DMS79 (cell line): Measurements from ENCODE around the gene OAF.
A peak's percentile ranks its signal among the peaks of the same experiment; 100 is the strongest.
"Not testable (repeated sequence)": the region's sequence is repeated elsewhere in the genome, so short reads cannot be mapped to it uniquely, and the experiment has no call there.

Experiments
- DNase-seq: peaks from one replicate; lab custom pipeline; 2025; lab: John Stamatoyannopoulos, UW

The OAF gene

DNA sequence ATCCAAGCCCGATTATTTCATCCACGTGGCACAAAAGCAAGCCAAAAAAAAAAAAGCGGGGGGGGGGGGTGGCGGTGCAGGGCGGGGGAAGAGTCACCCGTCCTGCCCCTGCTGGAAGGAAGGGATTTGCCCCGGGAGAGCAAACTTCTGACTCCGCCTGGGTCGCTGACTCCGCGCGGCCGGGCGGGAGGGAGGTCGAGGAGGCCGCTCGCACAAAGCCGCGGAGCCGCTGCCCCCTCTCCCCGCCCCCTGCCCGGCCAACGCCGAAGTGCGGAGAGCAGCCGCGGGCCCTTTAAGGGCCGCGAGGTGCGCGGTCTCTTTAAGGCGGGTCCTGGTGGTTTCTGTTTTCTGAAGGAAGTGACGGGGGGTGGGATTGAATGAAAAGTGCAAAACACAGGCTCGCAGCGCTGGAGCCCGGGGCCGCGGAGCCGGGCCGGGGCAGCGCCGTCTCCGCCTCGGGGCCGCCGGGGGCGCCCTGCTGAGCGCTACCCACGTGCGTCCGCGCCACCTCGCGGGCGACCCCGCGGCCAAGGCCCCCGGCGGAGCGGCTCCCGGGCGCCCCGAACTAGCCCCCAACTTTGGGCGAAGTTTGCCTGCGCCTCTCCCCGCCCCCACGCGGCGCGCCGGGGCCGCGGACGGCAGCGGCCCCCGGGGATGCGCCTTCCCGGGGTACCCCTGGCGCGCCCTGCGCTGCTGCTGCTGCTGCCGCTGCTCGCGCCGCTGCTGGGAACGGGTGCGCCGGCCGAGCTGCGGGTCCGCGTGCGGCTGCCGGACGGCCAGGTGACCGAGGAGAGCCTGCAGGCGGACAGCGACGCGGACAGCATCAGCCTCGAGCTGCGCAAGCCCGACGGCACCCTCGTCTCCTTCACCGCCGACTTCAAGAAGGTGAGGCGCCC is at the start of gene OAF:
Gene OAF, plus strand, starts transcription at position 407 of the 896 bp plus-strand sequence. Its CDS starts 248 bp downstream, at position 655.
- peak; percentile 46 for DNase-seq

DNA sequence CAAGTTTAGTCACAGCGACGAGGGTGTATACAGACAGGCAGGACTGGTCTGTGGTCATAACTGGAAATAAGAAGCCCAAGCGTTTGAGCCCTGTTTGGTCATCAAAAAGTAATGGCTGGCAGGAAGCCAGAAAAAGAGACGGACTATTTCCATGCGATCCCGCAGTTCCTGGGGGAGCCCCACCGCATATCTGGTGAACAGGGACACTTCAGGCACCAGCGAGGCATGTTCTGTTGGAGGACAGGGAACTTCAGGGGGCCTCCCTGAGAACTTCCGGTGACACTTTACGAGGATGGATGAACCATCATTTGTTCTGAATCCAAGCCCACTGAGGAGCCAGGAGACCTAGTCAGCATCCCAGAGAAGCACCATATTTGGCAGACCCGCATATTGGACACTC is 43.2 kb upstream of the OAF start:
- DNase-seq, result peak; percentile 11

DNA sequence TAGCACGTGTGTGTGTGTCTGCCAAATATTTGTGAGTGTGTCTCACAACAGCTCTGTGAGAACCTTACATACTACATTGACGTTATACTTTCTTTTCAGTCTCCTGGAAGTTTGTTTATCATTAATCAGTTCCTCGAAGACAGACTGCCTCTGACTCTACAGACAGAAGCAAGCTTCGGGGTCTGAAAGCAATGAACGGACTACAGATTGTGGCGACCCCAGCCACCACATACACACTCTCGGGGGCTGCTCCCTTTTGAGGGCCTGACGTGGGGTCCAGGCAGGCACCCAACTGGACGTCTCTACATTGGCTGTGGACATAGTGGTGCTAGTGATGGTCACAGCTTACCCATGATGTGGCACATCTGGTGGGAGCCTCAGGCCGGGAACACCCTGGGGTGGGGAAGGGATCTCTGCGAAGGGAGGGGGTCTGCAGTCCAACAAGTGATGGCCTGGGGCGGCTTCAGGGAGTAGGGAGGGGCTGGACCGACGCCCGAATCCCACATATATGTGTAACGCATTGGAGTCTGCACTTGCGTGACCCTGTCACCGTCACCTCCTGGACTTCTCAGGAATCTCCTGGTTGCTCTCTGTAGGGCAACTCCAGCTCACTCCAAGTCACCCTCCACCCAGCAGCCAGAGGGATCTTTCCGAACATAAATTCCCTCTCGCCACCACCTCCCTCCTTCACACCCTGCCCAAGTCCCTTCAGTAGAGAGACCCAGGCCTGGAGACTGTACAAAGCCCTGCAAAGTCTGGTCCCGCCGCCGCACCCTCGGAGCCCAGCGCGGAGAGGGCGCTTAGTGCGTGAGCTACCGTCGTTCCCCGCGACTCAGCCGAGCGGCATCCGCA is 42.5 kb upstream of the OAF start:
- no peak for DNase-seq

DNA sequence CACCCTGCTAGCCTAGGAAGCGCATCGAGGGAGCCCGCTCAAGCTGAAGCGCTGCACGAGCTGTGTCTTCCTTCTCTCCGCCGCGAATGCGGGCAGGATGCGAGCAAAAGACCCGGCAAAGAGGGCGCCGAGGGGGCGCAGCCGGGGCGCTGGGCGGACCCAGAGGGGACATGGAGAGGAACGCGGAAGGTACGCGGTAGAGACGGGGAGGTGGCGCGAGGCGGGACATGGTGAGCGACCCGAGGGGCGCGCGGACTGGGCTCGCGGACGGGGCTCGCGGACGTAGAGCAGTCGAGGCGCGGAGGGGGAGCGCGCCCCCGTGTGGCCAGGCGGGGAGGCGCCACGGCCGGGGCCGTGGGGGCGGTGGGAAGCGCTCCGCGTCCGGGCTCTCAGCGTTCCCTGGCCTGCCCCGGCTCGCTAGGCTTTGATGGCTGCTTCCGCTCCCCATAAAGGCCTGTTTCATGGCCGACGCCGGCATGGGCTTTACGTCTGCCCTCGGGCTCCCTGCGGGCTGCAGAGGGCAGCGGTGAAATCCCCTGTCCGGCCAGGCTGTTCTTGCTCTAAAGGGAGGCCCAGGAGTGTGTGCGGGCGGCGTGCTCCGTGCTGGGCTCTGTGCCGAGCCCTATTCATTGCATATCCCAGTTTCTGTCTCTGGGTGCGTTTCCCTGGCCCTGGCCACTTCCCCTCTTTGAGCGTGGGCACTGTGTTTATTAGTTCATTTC is 41.7 kb upstream of the OAF start:
- peak; percentile 37 for DNase-seq

- no peak for DNase-seq
Measured at GRCh38 chr11:120169981-120170698, 40.7 kb upstream of the OAF start.

GRCh38 chr11:120170741-120171261 is 40.0 kb upstream of the OAF start:
- no peak for DNase-seq

GRCh38 chr11:120172054-120172911 is 38.5 kb upstream of the OAF start:
- peak; percentile 21 for DNase-seq

DNA sequence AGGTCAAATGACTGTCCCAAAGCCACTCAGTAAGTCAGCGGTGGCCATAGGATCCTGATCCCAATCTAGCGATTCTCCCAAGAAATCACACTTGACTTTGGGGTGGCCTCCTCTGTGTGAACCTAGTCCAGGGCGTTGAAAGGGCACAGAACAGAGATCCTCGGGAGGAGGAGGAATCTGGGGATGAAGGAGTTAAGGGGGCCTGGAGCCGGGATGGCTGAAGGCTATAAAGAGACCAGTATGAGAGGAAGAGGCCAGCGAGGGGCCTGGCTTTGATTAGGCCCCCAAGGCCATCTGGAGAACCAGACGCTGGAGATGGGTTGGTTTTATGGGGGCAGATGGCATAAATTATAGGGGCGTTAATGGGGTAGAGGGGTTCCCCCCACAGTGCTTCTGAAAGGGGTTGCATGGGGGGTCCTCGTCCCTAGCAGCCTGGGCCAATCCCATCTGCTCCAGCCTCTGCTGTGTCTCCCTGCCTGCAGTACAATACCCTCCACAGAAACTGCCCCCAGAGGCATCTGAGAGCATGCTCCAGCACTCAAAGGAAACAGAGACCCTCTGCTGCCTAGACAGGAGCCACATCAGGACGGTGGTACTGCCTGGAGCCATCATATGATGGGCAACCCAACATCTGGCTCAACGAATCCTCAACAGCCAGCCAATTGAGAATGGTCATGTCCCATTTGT is 37.7 kb upstream of the OAF start:
- DNase-seq, result no peak

DNA sequence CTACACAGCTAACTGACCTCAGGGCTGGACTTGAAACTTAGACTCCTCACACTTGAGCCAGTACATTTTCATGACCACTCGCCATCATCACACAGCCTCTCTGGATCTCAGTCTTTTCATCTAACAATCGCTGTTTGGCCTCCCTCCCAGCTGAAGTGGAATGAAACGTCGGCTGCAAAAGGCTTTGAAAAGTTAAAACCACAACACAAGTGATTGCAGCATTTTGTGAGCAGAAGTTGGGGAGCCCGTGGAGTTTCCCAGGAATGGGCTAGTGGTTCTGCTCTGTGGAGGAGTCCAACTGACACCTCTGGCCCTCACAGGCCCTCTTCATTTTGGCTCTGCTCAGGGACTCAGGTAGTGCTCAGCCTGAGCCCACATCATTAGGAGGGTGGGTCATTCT is 37.0 kb upstream of the OAF start:
- DNase-seq, result no peak

DNA sequence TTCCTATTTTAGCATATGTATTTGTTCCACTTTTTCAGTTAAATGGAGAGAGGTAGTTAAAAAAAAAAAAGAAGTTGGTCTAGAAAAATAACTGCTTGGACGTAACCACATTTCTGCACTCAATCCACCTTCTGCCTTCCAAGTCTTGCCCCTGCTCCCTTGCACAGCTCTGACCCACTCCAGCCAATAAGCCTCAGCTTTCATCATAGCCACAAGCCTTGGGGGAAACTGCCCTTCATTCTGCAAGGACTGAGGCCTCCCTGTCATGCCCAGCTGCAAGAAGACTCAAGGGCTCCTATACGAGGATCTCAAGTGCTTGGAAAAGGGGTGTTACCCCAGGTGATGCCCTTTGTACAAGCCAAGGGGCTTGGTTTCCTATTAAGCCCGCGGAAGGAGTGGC is 36.0 kb upstream of the OAF start:
- DNase-seq, result peak; percentile 44

GRCh38 chr11:120178561-120179056 is 32.2 kb upstream of the OAF start:
- DNase-seq, result no peak

- DNase-seq, result no peak
Measured at GRCh38 chr11:120179057-120179672, 31.7 kb upstream of the OAF start.

GRCh38 chr11:120180063-120180462 is 30.8 kb upstream of the OAF start:
- DNase-seq, result not testable (repeated sequence)

DNA sequence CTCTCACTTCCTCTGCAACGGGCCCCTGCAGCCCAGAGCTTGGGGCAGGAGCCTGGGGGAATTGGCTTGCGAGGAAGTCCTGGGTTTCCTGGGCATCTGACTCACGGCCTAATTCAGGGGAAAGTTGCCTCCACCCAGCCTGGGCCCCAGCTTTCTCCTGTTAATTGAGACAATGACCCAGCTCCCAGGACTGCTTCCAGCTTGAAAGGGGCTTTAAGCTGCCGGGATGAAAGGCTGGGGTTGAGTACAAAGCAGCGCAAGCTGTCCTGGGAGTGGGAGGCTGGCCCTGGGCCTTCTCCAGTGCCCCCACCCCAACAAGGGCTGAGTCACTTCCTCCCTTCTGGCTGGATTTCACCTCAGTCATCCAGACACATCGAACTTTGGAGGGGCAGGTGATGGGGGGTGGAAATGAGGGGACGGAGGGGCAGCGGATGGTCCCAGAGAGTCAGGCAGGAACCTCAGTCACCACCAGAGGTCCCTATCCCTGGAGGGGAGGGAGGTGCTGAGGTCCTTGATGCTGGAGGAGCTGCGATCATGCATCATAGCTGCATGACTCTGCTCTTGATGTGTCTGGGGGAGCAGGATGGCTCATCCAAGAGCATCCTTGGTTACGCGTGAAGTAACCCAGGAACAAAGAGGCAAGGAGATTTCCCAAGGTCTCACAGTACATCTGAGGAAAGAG is 30.1 kb upstream of the OAF start:
- DNase-seq, result no peak

GRCh38 chr11:120181376-120181975 is 29.4 kb upstream of the OAF start:
- no peak for DNase-seq

- DNase-seq, result no peak
Measured at GRCh38 chr11:120182372-120182771, 28.5 kb upstream of the OAF start.

DNA sequence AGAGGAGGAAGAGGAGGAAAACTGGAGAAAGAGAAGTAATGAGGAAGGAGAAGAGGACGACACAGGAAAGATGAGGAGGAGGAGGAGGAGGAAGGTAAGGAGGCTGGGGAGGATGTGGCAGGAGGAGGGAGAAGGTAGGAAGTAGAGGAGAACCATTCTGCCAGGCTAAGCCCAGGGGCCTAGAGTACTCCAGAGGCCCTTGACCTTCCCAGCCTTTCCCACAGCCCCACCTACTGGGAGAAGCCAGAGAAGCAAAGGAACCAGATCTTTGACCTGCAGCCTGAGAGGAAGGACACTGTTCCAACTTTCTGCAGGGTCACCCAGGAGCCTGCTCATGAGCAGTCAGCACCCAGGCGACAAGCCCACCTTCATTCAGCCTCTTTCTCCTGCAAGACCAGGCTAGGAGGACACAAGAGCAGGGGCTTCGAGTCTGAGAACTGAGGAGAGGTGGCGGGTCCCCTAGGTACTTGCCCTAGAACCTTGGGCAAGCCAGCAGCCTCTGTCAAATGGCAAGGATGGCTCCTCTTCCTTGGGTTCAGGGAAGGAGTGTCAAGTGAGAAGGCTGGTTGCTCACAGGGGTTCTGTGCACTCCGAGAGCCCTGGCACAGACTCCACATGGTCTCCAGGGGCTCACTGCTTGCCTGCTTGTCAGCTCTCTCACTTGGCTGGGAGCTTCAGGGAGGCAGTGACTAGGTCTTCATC is 27.9 kb upstream of the OAF start:
- no peak for DNase-seq
